Measurements from ENCODE around the gene PITPNC1.
"Not testable (repeated sequence)": the region's sequence is repeated elsewhere in the genome, so short reads cannot be mapped to it uniquely, and the experiment has no call there.

The PITPNC1 gene

DNA sequence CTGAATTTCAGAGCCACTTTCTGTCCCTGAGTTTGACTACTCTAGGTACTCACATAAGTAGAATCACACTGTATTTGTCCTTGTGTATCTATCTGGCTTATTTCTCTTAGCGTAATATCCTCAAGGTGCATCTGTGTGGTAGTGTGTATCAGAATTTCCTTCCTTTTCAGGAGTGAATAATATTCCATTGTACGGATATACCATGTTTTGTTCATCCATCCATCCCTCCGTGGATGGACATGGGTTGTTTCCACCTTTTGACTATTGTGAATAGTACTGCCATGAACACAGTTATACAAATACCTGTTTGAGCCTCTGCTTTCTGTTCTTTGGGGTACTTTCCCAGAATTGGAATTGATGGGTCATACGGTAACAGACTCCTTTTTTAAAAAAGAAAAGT is 111.7 kb downstream of the PITPNC1 start:
- ATAC-seq = peak; percentile 2
- Mint-ChIP-seq H3K27ac (peak overlapping the region in 1 of 2 donors; percentile 20), H3K9me3 (peaks cover 0 to 6% of the 10 kb centered on the region in 2 donors), H3K27me3 (no peaks in the 10 kb centered on the region), H3K4me1 (peaks cover 94% of the 10 kb centered on the region), H3K4me3 (no peak overlapping the region)
- DNase-seq = no peak

GRCh38 chr17:67489273-67489672 is 112.2 kb downstream of the PITPNC1 start:
- ATAC-seq (peak; percentile 81), DNase-seq (peak in 1 of 2 donors; percentile 52)
- Mint-ChIP-seq H3K4me1 (peaks cover 94% of the 10 kb centered on the region), H3K9me3 (peaks cover 0 to 6% of the 10 kb centered on the region in 2 donors), H3K27me3 (no peaks in the 10 kb centered on the region), H3K27ac (no peak overlapping the region), H3K4me3 (peak overlapping the region in 1 of 2 donors; percentile 44)

- ATAC-seq (no peak), DNase-seq (no peak)
- Mint-ChIP-seq H3K27me3 (no peaks in the 10 kb centered on the region), H3K4me1 (peaks cover 83% of the 10 kb centered on the region), H3K9me3 (peaks cover 3 to 6% of the 10 kb centered on the region in 2 donors), H3K27ac (no peak overlapping the region), H3K4me3 (no peak overlapping the region)
These were observed 113.4 kb downstream of the PITPNC1 start for GRCh38 chr17:67490471-67490870.

GRCh38 chr17:67491009-67491680 is 114.1 kb downstream of the PITPNC1 start:
- ATAC-seq (no peak), DNase-seq (no peak)
- peak overlapping the region in 1 of 2 donors; percentile 55 for H3K27ac Mint-ChIP-seq
- H3K4me1 Mint-ChIP-seq = peaks cover 85% of the 10 kb centered on the region
- H3K9me3 Mint-ChIP-seq = peaks cover 6% of the 10 kb centered on the region in 2 donors
- H3K27me3 Mint-ChIP-seq = no peaks in the 10 kb centered on the region
- peak overlapping the region; percentile 33 to 76 for H3K4me3 Mint-ChIP-seq

DNA sequence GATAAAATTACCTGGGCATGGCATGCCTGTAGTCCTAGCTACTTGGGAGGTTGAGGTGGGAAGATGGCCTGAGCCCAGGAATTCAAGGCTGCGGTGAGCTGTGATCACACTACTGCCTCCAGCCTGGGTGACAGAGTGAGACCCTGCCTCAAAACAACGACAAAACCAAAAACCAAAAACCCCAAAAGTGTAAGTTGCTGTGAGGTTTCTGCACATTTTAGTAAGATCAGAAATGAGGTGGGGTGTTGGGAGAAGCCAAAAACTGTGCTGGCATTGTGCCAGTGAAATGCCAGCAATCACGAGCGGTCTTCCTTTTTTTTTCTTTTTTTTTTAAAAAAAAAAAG is 114.6 kb downstream of the PITPNC1 start:
- no peaks in the 10 kb centered on the region for H3K27me3 Mint-ChIP-seq
- ATAC-seq (no peak), DNase-seq (no peak)
- peaks cover 84% of the 10 kb centered on the region for H3K4me1 Mint-ChIP-seq
- H3K4me3 Mint-ChIP-seq = peak overlapping the region; percentile 33 to 76
- H3K9me3 Mint-ChIP-seq = peaks cover 6% of the 10 kb centered on the region in 2 donors
- peak overlapping the region in 1 of 2 donors; percentile 54 for H3K27ac Mint-ChIP-seq

- Mint-ChIP-seq H3K4me3 (peak overlapping the region; percentile 49 to 76), H3K9me3 (peaks cover 6% of the 10 kb centered on the region in 2 donors), H3K27me3 (no peaks in the 10 kb centered on the region), H3K27ac (peak overlapping the region; percentile 38 to 72), H3K4me1 (peaks cover 78% of the 10 kb centered on the region)
- ATAC-seq (peak; percentile 68), DNase-seq (no peak)
These were observed 115.2 kb downstream of the PITPNC1 start for GRCh38 chr17:67492251-67492740.

DNA sequence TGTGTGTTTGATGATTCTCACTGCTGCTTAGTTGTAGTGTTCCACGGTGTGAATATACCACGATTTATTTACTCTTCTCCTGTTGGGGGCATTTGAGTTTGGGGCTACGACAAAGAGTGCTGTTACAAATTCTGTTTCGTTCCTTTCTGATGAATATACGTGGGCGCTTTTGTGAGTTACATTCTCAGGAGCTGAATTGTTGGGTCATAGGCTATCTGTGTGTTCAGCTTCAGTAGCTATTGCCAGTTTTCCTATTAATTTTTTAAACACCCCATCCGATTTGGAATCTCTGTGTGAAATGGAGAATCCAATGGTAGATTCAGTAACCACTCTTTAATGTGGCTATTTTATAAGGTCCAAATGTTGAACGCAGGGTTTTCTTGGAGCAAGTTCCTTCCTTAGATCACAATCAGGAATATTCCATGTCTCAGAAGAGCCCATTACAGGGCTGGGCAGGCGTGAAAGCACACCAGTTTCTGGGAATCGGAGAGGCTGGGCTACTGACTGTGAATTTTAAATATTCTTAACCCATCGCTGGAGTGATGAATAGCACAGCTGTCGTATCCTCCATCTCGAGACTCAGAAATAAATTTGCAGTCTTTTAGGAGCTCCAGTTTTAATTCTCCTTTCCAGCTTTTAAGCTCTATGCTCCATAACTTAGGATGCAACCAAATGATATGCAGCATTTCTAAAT is 115.9 kb downstream of the PITPNC1 start:
- Mint-ChIP-seq H3K27me3 (no peaks in the 10 kb centered on the region), H3K4me3 (peak overlapping the region; percentile 49 to 76), H3K9me3 (peaks cover 6% of the 10 kb centered on the region in 2 donors), H3K4me1 (peaks cover 71% of the 10 kb centered on the region), H3K27ac (no peak overlapping the region)
- no peak for DNase-seq
- ATAC-seq = no peak

DNA sequence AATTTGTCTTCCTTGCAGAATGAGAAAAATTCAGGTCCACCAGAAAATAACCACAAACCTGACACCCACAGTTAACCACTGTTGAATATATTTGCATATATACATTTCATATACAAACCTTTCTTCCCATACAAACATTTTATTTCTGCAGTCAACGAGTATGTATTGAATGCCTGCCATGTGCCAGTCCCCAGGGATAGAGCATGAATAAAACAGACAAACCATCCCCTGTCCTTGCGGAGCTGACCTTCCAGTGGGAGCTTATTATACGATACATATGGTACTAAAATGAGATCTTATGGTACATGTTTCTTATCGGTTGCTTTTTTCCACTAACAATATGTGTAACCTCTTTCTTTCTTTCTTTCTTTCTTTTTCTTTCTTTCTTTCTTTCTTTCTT is 116.7 kb downstream of the PITPNC1 start:
- Mint-ChIP-seq H3K27ac (no peak overlapping the region), H3K9me3 (peaks cover 6% of the 10 kb centered on the region in 2 donors), H3K4me1 (peaks cover 72% of the 10 kb centered on the region), H3K27me3 (no peaks in the 10 kb centered on the region), H3K4me3 (no peak overlapping the region)
- DNase-seq = no peak
- no peak for ATAC-seq

DNA sequence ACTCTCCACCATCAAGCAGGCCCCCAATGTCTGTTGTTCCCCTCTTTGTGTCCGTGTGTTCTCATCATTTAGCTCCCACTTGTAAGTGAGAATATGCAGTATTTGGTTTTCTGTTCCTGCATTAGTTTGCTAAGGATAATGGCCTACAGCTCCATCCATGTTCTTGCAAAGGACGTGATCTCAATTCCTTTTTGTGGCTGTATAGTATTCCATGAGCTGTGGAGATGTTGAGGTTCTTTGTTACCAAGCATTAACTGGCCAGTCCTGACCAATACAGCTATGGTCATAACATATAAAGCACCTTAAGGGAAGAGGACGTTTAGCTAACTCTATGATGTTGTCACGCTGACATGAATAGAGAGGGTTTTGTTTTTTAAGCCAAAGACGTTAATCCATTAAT is 118.5 kb downstream of the PITPNC1 start:
- H3K27ac Mint-ChIP-seq, DNase-seq, H3K4me3 Mint-ChIP-seq, ATAC-seq, H3K9me3 Mint-ChIP-seq, H3K27me3 Mint-ChIP-seq: not testable (repeated sequence)
- H3K4me1 Mint-ChIP-seq = peaks cover 68% of the 10 kb centered on the region

DNA sequence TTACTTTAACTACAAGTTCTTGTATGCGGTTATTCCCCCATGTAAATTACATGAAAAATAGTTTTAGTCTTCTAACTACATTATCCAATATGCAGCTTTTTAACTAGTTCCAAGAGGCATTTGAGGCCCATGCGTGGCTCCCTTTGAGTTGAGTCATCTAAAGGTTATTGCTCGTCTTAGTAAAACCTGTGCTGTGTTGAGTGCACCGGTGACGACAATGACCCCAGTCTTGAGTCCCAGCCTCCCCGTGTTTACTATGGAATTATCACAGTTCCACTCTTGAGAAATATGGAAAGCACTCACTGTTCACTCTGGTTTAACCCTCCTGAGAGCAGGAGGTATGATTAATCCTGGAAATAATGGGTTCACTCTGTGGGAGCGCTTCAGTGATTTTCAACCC is 119.2 kb downstream of the PITPNC1 start:
- Mint-ChIP-seq H3K27me3 (no peaks in the 10 kb centered on the region), H3K4me3 (no peak overlapping the region), H3K9me3 (peaks cover 0 to 6% of the 10 kb centered on the region in 2 donors), H3K27ac (no peak overlapping the region), H3K4me1 (peaks cover 65% of the 10 kb centered on the region)
- DNase-seq = no peak
- ATAC-seq = no peak

- peaks cover 66% of the 10 kb centered on the region for H3K4me1 Mint-ChIP-seq
- no peak for ATAC-seq
- no peaks in the 10 kb centered on the region for H3K27me3 Mint-ChIP-seq
- DNase-seq = no peak
- H3K27ac Mint-ChIP-seq = no peak overlapping the region
- H3K4me3 Mint-ChIP-seq = no peak overlapping the region
- peaks cover 0 to 6% of the 10 kb centered on the region in 2 donors for H3K9me3 Mint-ChIP-seq
These were observed 122.6 kb downstream of the PITPNC1 start for GRCh38 chr17:67499685-67500084.

DNA sequence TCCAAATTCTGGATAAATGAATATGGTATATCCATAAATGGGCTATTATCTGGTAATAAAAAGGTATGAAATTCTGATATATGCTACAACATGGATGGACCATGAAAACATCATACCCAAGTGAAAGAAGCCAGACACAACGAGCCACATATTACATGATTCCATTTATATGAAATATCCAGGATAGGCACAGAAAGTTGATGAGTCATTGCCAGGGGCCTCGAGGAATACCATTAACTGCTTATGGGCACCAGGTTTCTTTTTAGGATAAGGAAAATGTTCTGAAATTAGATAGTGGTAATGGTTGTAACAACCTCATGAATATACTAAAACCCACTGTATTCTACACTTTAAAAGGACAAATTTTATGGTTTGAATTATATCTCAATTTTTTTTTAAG is 123.2 kb downstream of the PITPNC1 start:
- Mint-ChIP-seq H3K4me3 (no peak overlapping the region), H3K4me1 (peaks cover 71% of the 10 kb centered on the region), H3K27ac (no peak overlapping the region), H3K9me3 (peaks cover 0 to 5% of the 10 kb centered on the region in 2 donors), H3K27me3 (no peaks in the 10 kb centered on the region)
- ATAC-seq (no peak), DNase-seq (no peak)

DNA sequence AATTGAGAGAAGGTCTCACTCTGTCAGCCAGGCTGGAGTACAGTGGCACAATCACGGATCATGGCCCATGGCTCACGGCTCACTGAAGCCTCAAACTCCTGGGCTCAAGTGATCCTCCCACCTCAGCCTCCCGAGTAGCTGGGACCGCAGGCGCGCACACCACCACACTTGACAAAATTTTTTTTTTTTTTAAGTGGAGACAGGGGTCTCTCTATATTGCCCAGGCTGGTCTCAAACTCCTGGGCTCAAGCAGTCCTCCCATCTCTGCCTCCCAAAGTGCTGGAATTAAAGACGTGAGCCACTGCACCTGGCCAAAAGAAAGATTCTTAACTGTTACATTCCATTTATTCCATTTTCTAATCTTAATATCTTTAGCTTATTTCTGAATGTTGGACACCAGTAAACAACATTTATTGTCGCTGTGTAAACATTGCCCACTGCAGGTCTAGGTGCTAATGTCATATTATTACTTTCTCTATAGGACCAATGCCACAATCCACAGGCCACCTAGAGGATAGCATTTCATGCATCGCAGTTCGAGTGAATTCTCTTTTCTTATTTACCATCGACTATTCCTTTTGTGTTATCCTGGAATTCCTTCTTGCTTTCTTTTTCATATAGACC is 123.7 kb downstream of the PITPNC1 start:
- Mint-ChIP-seq H3K4me1 (peaks cover 75% of the 10 kb centered on the region), H3K9me3 (no peaks in the 10 kb centered on the region), H3K27ac (no peak overlapping the region), H3K27me3 (no peaks in the 10 kb centered on the region), H3K4me3 (no peak overlapping the region)
- DNase-seq (no peak), ATAC-seq (no peak)

DNA sequence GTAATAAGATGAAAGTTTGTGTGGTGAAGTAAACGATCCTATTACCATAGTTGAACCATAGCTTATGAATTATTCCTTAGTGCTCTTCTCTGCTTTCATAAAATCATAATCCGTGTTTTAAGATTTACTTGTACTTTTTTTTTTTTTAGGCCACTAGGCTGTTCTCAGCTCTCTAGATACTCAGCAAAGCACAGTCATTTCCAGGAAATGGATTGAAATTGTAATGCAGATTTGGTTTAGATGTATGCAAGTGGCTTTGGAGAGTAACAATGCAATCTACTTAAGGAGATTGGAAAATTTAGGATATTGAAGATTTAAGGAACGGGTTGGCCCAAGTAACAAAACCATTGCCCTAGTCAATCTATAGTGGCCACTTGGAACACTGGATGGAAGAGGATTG is 125.1 kb downstream of the PITPNC1 start:
- peak overlapping the region in 1 of 2 donors; percentile 4 for H3K4me3 Mint-ChIP-seq
- DNase-seq (no peak), ATAC-seq (no peak)
- H3K9me3 Mint-ChIP-seq = peaks cover 3 to 5% of the 10 kb centered on the region in 2 donors
- no peaks in the 10 kb centered on the region for H3K27me3 Mint-ChIP-seq
- H3K27ac Mint-ChIP-seq = peak overlapping the region; percentile 22 to 37
- H3K4me1 Mint-ChIP-seq = peaks cover 76% of the 10 kb centered on the region

- H3K27me3 Mint-ChIP-seq = no peaks in the 10 kb centered on the region
- H3K4me1 Mint-ChIP-seq = peaks cover 82% of the 10 kb centered on the region
- peaks cover 9 to 15% of the 10 kb centered on the region in 2 donors for H3K9me3 Mint-ChIP-seq
- H3K4me3 Mint-ChIP-seq = peak overlapping the region in 1 of 2 donors; percentile 30
- DNase-seq (peak in 1 of 2 donors; percentile 26), ATAC-seq (peak; percentile 85)
- H3K27ac Mint-ChIP-seq = peak overlapping the region; percentile 74 to 96
These were observed 126.1 kb downstream of the PITPNC1 start for GRCh38 chr17:67503184-67503583.

DNA sequence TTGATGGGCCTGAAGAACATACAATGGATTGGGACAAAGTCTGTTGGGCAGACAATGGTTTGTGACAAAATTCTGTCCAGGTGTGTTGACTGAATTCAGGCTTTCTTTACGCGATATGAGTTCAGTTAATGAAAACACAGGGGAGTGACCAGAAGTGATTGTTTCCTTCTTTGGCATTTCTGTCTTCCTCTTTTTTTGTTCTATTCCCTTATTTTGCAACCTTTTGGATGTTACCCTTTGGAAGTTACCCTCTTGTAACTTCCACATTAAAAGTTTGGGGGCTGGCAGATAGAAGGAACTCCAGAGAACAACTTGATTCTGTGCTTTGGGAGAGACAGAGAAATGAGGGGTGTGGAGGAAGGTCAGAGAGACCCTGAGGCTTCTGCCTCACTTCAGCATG is 126.7 kb downstream of the PITPNC1 start:
- DNase-seq (no peak), ATAC-seq (no peak)
- H3K4me1 Mint-ChIP-seq = peaks cover 82% of the 10 kb centered on the region
- H3K27ac Mint-ChIP-seq = peak overlapping the region in 1 of 2 donors; percentile 96
- no peaks in the 10 kb centered on the region for H3K27me3 Mint-ChIP-seq
- peaks cover 9 to 21% of the 10 kb centered on the region in 2 donors for H3K9me3 Mint-ChIP-seq
- no peak overlapping the region for H3K4me3 Mint-ChIP-seq

Measured in stimulated activated naive CD8-positive, alpha-beta T cell treated with anti-CD3 and anti-CD28 coated beads, Interleukin-15, amount 100 ng/mL, for 72 hours (primary cell).